HEK293 (cell line): ENCODE results near the gene RNF222.

Experiments used
- MZF1 ChIP-seq: fragments of 450-650 bp; formaldehyde crosslinking; IDR thresholded peaks from 2 replicates; pipeline ENCODE4 v1.5.1; 2017; ENCODE audit warnings: missing biosample characterization, missing genetic modification characterization, borderline replicate concordance
- PBX3 ChIP-seq: sonication (generic); formaldehyde crosslinking; IDR thresholded peaks from 2 replicates; pipeline ENCODE4 v1.8.1; 2022; ENCODE audit warnings: mild to moderate bottlenecking, moderate library complexity, missing genetic modification reagents
- PRDM4 ChIP-seq: fragments of 450-650 bp; formaldehyde crosslinking; IDR thresholded peaks from 2 replicates; pipeline ENCODE4 v1.5.1; 2017; ENCODE audit warnings: missing biosample characterization, missing genetic modification characterization
- SETDB1 ChIP-seq: IDR thresholded peaks from one replicate; pipeline ENCODE4 v1.6.1; 2017; ENCODE audit warnings: mild to moderate bottlenecking, low read length, moderate library complexity, mixed read lengths; ENCODE audit not compliant: insufficient read length
- SP2 ChIP-seq: fragments of 450-650 bp; formaldehyde crosslinking; IDR thresholded peaks from 2 replicates; pipeline ENCODE4 v1.5.1; 2016; ENCODE audit warnings: missing biosample characterization, missing genetic modification characterization
- TSHZ1 ChIP-seq: fragments of 450-650 bp; formaldehyde crosslinking; IDR thresholded peaks from 2 replicates; pipeline ENCODE4 v1.5.1; 2016; ENCODE audit warnings: missing biosample characterization, missing genetic modification characterization, borderline replicate concordance
- WT1 ChIP-seq: fragments of 450-650 bp; formaldehyde crosslinking; IDR thresholded peaks from 2 replicates; pipeline ENCODE4 v1.5.1; 2016; ENCODE audit warnings: missing biosample characterization, missing genetic modification characterization
- ZBTB1 ChIP-seq: fragments of 450-650 bp; formaldehyde crosslinking; IDR thresholded peaks from 2 replicates; pipeline ENCODE4 v1.5.1; 2016; ENCODE audit warnings: missing biosample characterization, missing genetic modification characterization
- ZNF140 ChIP-seq: fragments of 450-650 bp; formaldehyde crosslinking; IDR thresholded peaks from 2 replicates; pipeline ENCODE4 v1.5.1; 2016; ENCODE audit warnings: missing biosample characterization, missing genetic modification characterization
- ZNF157 ChIP-seq: fragments of 450-650 bp; formaldehyde crosslinking; IDR thresholded peaks from 2 replicates; pipeline ENCODE4 v1.5.1; 2016; ENCODE audit warnings: missing biosample characterization, missing genetic modification characterization
- ZNF174 ChIP-seq: fragments of 450-650 bp; formaldehyde crosslinking; IDR thresholded peaks from 2 replicates; pipeline ENCODE4 v1.5.0; 2017; ENCODE audit warnings: missing biosample characterization, mild to moderate bottlenecking, missing genetic modification characterization
- ZNF184 ChIP-seq: fragments of 450-650 bp; IDR thresholded peaks from 2 replicates; pipeline ENCODE4 v1.5.1; 2018; ENCODE audit warnings: missing biosample characterization, mild to moderate bottlenecking, missing genetic modification characterization
- ZNF324 ChIP-seq: fragments of 450-650 bp; formaldehyde crosslinking; IDR thresholded peaks from 2 replicates; pipeline ENCODE4 v1.5.1; 2016; ENCODE audit warnings: missing biosample characterization, missing genetic modification characterization
- ZNF529 ChIP-seq: fragments of 450-650 bp; formaldehyde crosslinking; IDR thresholded peaks from 2 replicates; pipeline ENCODE4 v1.5.1; 2017; ENCODE audit warnings: missing genetic modification characterization, missing biosample characterization; ENCODE audit not compliant: insufficient replicate concordance
- ZNF610 ChIP-seq: fragments of 450-650 bp; formaldehyde crosslinking; IDR thresholded peaks from 2 replicates; pipeline ENCODE4 v1.5.1; 2016; ENCODE audit warnings: missing biosample characterization, missing genetic modification characterization, borderline replicate concordance
- ZNF629 ChIP-seq: fragments of 450-650 bp; formaldehyde crosslinking; IDR thresholded peaks from 2 replicates; pipeline ENCODE4 v1.5.1; 2017; ENCODE audit warnings: missing biosample characterization, missing genetic modification characterization
- TF ChIP-seq, protein P1 (sequence below): fragments of 450-650 bp; IDR thresholded peaks from 2 replicates; pipeline ENCODE4 v1.5.1; 2018; ENCODE audit warnings: missing biosample characterization, missing genetic modification characterization
- TF ChIP-seq, protein P2 (sequence below): fragments of 450-650 bp; formaldehyde crosslinking; optimal IDR thresholded peaks from 2 replicates; pipeline ENCODE3; 2016; ENCODE audit warnings: missing biosample characterization, mild to moderate bottlenecking, missing genetic modification characterization
- TF ChIP-seq, protein P3 (sequence below): fragments of 450-650 bp; formaldehyde crosslinking; IDR thresholded peaks from 2 replicates; pipeline ENCODE4 v1.5.1; 2016; ENCODE audit warnings: missing biosample characterization, missing genetic modification characterization
- TF ChIP-seq, protein P4 (sequence below): fragments of 450-650 bp; formaldehyde crosslinking; IDR thresholded peaks from 2 replicates; pipeline ENCODE4 v1.5.1; 2016; ENCODE audit warnings: missing biosample characterization, missing genetic modification characterization, borderline replicate concordance

Gene RNF222

GRCh38 chr17:8435245-8436168 lies 37.9 kb upstream of the RNF222 start, which contains the start of gene NDEL1 (continued):
- TF ChIP-seq ZNF629 (peak; percentile 76), TSHZ1 (tag by site-specific recombination) (no peak), SETDB1 (no peak), ZNF184 (tag by site-specific recombination) (0 out of 2 replicates have a peak, but pooled peaks have one; percentile 11), PBX3 (CRISPR knock-in tag) (peak; percentile 46; the same call in 1 of the 2 replicates), ZBTB1 (tag by site-specific recombination) (no peak), ZNF529 (tag by site-specific recombination) (no peak), PRDM4 (peak; percentile 94), ZNF174 (tag by site-specific recombination) (no peak), ZNF610 (tag by site-specific recombination) (no peak; the same call in 1 of the 2 replicates), ZNF324 (tag by site-specific recombination) (no peak), ZNF140 (tag by site-specific recombination) (no peak), WT1 (tag by site-specific recombination) (no peak), ZNF157 (no peak), SP2 (peak; percentile 87), MZF1 (tag by site-specific recombination) (0 out of 2 replicates have a peak, but pooled peaks have one; percentile 14)
- TF ChIP-seq, protein P1, sequence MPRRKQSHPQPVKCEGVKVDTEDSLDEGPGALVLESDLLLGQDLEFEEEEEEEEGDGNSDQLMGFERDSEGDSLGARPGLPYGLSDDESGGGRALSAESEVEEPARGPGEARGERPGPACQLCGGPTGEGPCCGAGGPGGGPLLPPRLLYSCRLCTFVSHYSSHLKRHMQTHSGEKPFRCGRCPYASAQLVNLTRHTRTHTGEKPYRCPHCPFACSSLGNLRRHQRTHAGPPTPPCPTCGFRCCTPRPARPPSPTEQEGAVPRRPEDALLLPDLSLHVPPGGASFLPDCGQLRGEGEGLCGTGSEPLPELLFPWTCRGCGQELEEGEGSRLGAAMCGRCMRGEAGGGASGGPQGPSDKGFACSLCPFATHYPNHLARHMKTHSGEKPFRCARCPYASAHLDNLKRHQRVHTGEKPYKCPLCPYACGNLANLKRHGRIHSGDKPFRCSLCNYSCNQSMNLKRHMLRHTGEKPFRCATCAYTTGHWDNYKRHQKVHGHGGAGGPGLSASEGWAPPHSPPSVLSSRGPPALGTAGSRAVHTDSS (tag by site-specific recombination): peak; percentile 30; the same call in 1 of the 2 replicates
- TF ChIP-seq, protein P2, sequence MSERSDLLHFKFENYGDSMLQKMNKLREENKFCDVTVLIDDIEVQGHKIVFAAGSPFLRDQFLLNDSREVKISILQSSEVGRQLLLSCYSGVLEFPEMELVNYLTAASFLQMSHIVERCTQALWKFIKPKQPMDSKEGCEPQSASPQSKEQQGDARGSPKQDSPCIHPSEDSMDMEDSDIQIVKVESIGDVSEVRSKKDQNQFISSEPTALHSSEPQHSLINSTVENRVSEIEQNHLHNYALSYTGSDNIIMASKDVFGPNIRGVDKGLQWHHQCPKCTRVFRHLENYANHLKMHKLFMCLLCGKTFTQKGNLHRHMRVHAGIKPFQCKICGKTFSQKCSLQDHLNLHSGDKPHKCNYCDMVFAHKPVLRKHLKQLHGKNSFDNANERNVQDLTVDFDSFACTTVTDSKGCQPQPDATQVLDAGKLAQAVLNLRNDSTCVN (tag by site-specific recombination): peak; percentile 87
- TF ChIP-seq, protein P3, sequence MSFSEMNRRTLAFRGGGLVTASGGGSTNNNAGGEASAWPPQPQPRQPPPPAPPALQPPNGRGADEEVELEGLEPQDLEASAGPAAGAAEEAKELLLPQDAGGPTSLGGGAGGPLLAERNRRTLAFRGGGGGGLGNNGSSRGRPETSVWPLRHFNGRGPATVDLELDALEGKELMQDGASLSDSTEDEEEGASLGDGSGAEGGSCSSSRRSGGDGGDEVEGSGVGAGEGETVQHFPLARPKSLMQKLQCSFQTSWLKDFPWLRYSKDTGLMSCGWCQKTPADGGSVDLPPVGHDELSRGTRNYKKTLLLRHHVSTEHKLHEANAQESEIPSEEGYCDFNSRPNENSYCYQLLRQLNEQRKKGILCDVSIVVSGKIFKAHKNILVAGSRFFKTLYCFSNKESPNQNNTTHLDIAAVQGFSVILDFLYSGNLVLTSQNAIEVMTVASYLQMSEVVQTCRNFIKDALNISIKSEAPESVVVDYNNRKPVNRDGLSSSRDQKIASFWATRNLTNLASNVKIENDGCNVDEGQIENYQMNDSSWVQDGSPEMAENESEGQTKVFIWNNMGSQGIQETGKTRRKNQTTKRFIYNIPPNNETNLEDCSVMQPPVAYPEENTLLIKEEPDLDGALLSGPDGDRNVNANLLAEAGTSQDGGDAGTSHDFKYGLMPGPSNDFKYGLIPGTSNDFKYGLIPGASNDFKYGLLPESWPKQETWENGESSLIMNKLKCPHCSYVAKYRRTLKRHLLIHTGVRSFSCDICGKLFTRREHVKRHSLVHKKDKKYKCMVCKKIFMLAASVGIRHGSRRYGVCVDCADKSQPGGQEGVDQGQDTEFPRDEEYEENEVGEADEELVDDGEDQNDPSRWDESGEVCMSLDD (tag by site-specific recombination): 0 out of 2 replicates have a peak, but pooled peaks have one; percentile 37
- TF ChIP-seq, protein P4, sequence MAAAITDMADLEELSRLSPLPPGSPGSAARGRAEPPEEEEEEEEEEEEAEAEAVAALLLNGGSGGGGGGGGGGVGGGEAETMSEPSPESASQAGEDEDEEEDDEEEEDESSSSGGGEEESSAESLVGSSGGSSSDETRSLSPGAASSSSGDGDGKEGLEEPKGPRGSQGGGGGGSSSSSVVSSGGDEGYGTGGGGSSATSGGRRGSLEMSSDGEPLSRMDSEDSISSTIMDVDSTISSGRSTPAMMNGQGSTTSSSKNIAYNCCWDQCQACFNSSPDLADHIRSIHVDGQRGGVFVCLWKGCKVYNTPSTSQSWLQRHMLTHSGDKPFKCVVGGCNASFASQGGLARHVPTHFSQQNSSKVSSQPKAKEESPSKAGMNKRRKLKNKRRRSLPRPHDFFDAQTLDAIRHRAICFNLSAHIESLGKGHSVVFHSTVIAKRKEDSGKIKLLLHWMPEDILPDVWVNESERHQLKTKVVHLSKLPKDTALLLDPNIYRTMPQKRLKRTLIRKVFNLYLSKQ (tag by site-specific recombination): no peak
